GM23248 (cell line): ENCODE data around the gene TRERF1. TPM values are rescaled to one million over a fixed set of nuclear protein-coding genes. Genes with fewer than 3 reads are reported as not detected.

Source experiments
- DNase-seq: peaks from one replicate; pipeline ENCODE4 v3.0.0-alpha.2; 2015
- H2AFZ ChIP-seq: fragments of 200-600 bp; sonication (generic); 2 replicates; pipeline ENCODE4 v1.6.1; 2016; ENCODE audit warnings: antibody characterized with exemption
- H3F3A ChIP-seq: fragments of 200-600 bp; sonication (generic); 2 replicates; pipeline ENCODE4 v1.6.1; 2016; ENCODE audit warnings: mild to moderate bottlenecking, antibody characterized with exemption, mixed run types; ENCODE audit not compliant: insufficient read depth
- H3K27ac ChIP-seq: fragments of 200-600 bp; sonication (generic); 2 replicates; pipeline ENCODE4 v1.5.1; 2016; ENCODE audit warnings: mild to moderate bottlenecking
- H3K27me3 ChIP-seq: fragments of 200-600 bp; sonication (generic); replicated peaks from 2 replicates; pipeline ENCODE4 v1.6.1; 2016; ENCODE audit warnings: mild to moderate bottlenecking; ENCODE audit not compliant: insufficient read depth
- H3K36me3 ChIP-seq: fragments of 200-600 bp; sonication (generic); 2 replicates; pipeline ENCODE4 v1.6.1; 2016; ENCODE audit warnings: low read depth, mild to moderate bottlenecking
- H3K4me1 ChIP-seq: fragments of 200-600 bp; sonication (generic); 2 replicates; pipeline ENCODE4 v1.6.1; 2016; ENCODE audit warnings: mild to moderate bottlenecking; ENCODE audit not compliant: insufficient read depth
- H3K4me2 ChIP-seq: fragments of 200-600 bp; sonication (generic); one replicate; pipeline ENCODE4 v1.6.1; 2016; ENCODE audit warnings: mild to moderate bottlenecking; ENCODE audit not compliant: unreplicated experiment
- H3K4me3 ChIP-seq: fragments of 200-600 bp; sonication (generic); 2 replicates; pipeline ENCODE4 v1.5.1; 2016; ENCODE audit warnings: mild to moderate bottlenecking
- H3K79me2 ChIP-seq: fragments of 200-600 bp; sonication (generic); 2 replicates; pipeline ENCODE4 v1.6.1; 2016; ENCODE audit warnings: mild to moderate bottlenecking; ENCODE audit not compliant: insufficient read depth
- H3K9ac ChIP-seq: fragments of 200-600 bp; sonication (generic); 2 replicates; pipeline ENCODE4 v1.6.1; 2016; ENCODE audit warnings: mild to moderate bottlenecking
- H3K9me2 ChIP-seq: fragments of 200-600 bp; sonication (generic); 2 replicates; pipeline ENCODE4 v1.6.1; 2016; ENCODE audit warnings: mixed run types, mild to moderate bottlenecking, moderate library complexity; ENCODE audit not compliant: insufficient read depth
- H3K9me3 ChIP-seq: fragments of 200-600 bp; sonication (generic); one replicate; pipeline ENCODE4 v1.6.1; 2017; ENCODE audit warnings: low read depth
- H4K20me1 ChIP-seq: fragments of 200-600 bp; sonication (generic); 2 replicates; pipeline ENCODE4 v1.6.0; 2016; ENCODE audit not compliant: insufficient read depth
- EZH2 ChIP-seq: fragments of 200-600 bp; sonication (generic); IDR thresholded peaks from 2 replicates; pipeline ENCODE4 v1.6.1; 2018; ENCODE audit warnings: antibody characterized with exemption, mild to moderate bottlenecking; ENCODE audit not compliant: insufficient read depth, poor library complexity, severe bottlenecking
- EZH2phosphoT487 ChIP-seq: fragments of 200-600 bp; sonication (generic); IDR thresholded peaks from 2 replicates; pipeline ENCODE4 v1.6.1; 2018; ENCODE audit warnings: antibody characterized with exemption, moderate library complexity, mild to moderate bottlenecking, low read depth; ENCODE audit not compliant: insufficient read depth
- WGBS, 2 experiments: methylation state at CpG; one replicate each; pipeline ENCODE4 v1.1.6; 2015 to 2017; ENCODE audit warnings: low lambda C conversion rate in 2 of 2, low coverage in 1 of 2; ENCODE audit errors: missing lambda C conversion rate in 2 of 2; 5-methylcytosine and 5-hydroxymethylcytosine counted together
- in situ Hi-C: fragments of 300-500 bp; cut with MboI; formaldehyde crosslinking; loops from 2 replicates; pipeline ENCODE4 v1.15.0; 2020
- polyA plus RNA-seq: library from polyadenylated mRNA; unstranded; fragments of >200 nt; fragmentation: Nextera tagmentation; extraction: Ambion mirVana; gene quantifications from 2 replicates; pipeline ENCODE4 v1.2.1, GENCODE V29; 2016
- total RNA-seq: library from RNA; depleted of rRNA; stranded (reverse); fragments of >200 nt; shearing (Covaris generic); gene quantifications from 2 replicates; pipeline ENCODE4 v1.2.3, GENCODE V29; 2014

The TRERF1 gene
- total and polyA plus RNA-seq, 2 experiments from 2014 or later: 2.7 to 3.1 TPM

GRCh38 chr6:42259841-42260395 lies 191.8 kb downstream of the TRERF1 start:
- no peak overlapping the region for H3K27ac ChIP-seq
- H4K20me1 ChIP-seq: no peaks in the 10 kb centered on the region
- no peak for DNase-seq
- H3K4me2 ChIP-seq: no peak overlapping the region
- no peaks in the 10 kb centered on the region for H3K79me2 ChIP-seq
- no peaks in the 10 kb centered on the region for H3K9me2 ChIP-seq
- H3K36me3 ChIP-seq: no peaks in the 10 kb centered on the region
- peaks cover 5% of the 10 kb centered on the region for H3F3A ChIP-seq
- H3K9ac ChIP-seq: no peak overlapping the region
- in situ Hi-C loops: loop anchor here (25.0 kb wide), 1 partner anchor 277 kb away; no protein-coding TSS in a partner anchor
- TF ChIP-seq EZH2phosphoT487 (no peak), EZH2 (no peak)
- no peak overlapping the region for H3K4me3 ChIP-seq
- H3K4me1 ChIP-seq: peaks cover 7% of the 10 kb centered on the region
- 73 to 75% methylated on average over 10 of the region's 10 CpGs for WGBS, 2 experiments
- H3K27me3 ChIP-seq: no peaks in the 10 kb centered on the region
- H3K9me3 ChIP-seq: no peaks in the 10 kb centered on the region
- H2AFZ ChIP-seq: no peak overlapping the region

- no peak for TF ChIP-seq EZH2
- no peak for TF ChIP-seq EZH2phosphoT487
- Histone ChIP-seq H4K20me1 (no peaks in the 10 kb centered on the region), H3K79me2 (no peaks in the 10 kb centered on the region), H3K4me3 (no peak overlapping the region), H3K36me3 (no peaks in the 10 kb centered on the region), H3K9me2 (no peaks in the 10 kb centered on the region), H3K9ac (no peak overlapping the region), H3K9me3 (no peaks in the 10 kb centered on the region), H3K27me3 (no peaks in the 10 kb centered on the region), H3K4me2 (no peak overlapping the region), H2AFZ (no peak overlapping the region), H3K4me1 (peaks cover 9% of the 10 kb centered on the region), H3K27ac (no peak overlapping the region), H3F3A (peaks cover 5% of the 10 kb centered on the region)
- 95 to 97% methylated on average over 20 to 31 of the region's 31 CpGs for WGBS, 2 experiments
- in situ Hi-C loops: loop anchor here (25.0 kb wide), 1 partner anchor 278 kb away; no protein-coding TSS in a partner anchor
- no peak for DNase-seq
These were observed 192.4 kb downstream of the TRERF1 start for GRCh38 chr6:42259286-42259685.

- H3K27me3 ChIP-seq: no peaks in the 10 kb centered on the region
- no peak overlapping the region for H3K4me2 ChIP-seq
- 74 to 87% methylated on average over 3 of the region's 3 CpGs for WGBS, 2 experiments
- H3K9me3 ChIP-seq: no peaks in the 10 kb centered on the region
- no peak overlapping the region for H3K9ac ChIP-seq
- in situ Hi-C loops: loop anchor here (25.0 kb wide), 1 partner anchor 280 kb away; no protein-coding TSS in a partner anchor
- H3K27ac ChIP-seq: no peak overlapping the region
- H3K9me2 ChIP-seq: no peaks in the 10 kb centered on the region
- H3K4me1 ChIP-seq: peaks cover 10% of the 10 kb centered on the region
- peaks cover 8% of the 10 kb centered on the region for H3F3A ChIP-seq
- no peak for DNase-seq
- TF ChIP-seq EZH2 (no peak), EZH2phosphoT487 (no peak)
- H3K4me3 ChIP-seq: no peak overlapping the region
- H4K20me1 ChIP-seq: no peaks in the 10 kb centered on the region
- no peak overlapping the region for H2AFZ ChIP-seq
- H3K36me3 ChIP-seq: no peaks in the 10 kb centered on the region
- H3K79me2 ChIP-seq: no peaks in the 10 kb centered on the region
These were observed 194.1 kb downstream of the TRERF1 start for GRCh38 chr6:42257614-42258013.

DNA sequence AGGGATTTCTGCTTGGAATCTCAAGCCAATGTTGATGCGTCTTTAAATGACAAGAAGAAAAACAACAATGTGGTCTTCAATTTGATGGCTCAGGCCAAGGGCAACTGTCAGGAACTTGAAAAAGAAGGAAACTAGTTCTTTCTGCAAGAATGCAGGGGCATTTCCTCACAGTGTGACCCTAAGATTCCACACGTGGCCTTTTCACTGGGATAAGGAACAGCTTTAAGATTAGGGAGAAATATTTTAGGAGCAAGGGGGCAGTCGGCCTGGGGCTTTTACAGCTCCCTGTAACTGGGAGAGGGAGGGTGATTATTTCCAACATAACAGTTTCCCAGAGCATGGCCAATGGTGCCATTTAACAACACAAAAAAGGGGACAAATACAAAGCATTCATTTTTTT lies 194.7 kb downstream of the TRERF1 start:
- H3K4me1 ChIP-seq: peaks cover 15% of the 10 kb centered on the region
- H3F3A ChIP-seq: peaks cover 13% of the 10 kb centered on the region
- H3K4me3 ChIP-seq: no peak overlapping the region
- no peaks in the 10 kb centered on the region for H3K27me3 ChIP-seq
- H3K9me3 ChIP-seq: no peaks in the 10 kb centered on the region
- in situ Hi-C loops: loop anchor here (25.0 kb wide), 1 partner anchor 280 kb away; no protein-coding TSS in a partner anchor
- H2AFZ ChIP-seq: no peak overlapping the region
- no peak overlapping the region for H3K9ac ChIP-seq
- H3K36me3 ChIP-seq: no peaks in the 10 kb centered on the region
- no peaks in the 10 kb centered on the region for H3K9me2 ChIP-seq
- WGBS, 2 experiments: 94 to 98% methylated on average over 3 of the region's 3 CpGs
- no peak for DNase-seq
- H3K79me2 ChIP-seq: no peaks in the 10 kb centered on the region
- no peaks in the 10 kb centered on the region for H4K20me1 ChIP-seq
- H3K27ac ChIP-seq: no peak overlapping the region
- H3K4me2 ChIP-seq: no peak overlapping the region
- TF ChIP-seq EZH2phosphoT487 (no peak), EZH2 (no peak)
